ENCODE data around the gene LMTK3. TPM values are rescaled to one million over a fixed set of nuclear protein-coding genes. Genes with fewer than 3 reads are reported as not detected.
"Not testable (repeated sequence)": the region's sequence is repeated elsewhere in the genome, so short reads cannot be mapped to it uniquely, and the experiment has no call there.

Gene LMTK3
- polyA plus RNA-seq, 1 donor, result 0.09 TPM

- DNase-seq, result not testable (repeated sequence)
Measured at GRCh38 chr19:48538057-48538456, 26.4 kb upstream of the LMTK3 start.

GRCh38 chr19:48537541-48537940, 25.9 kb upstream of the LMTK3 start:
- DNase-seq, result no peak

GRCh38 chr19:48533770-48534169, 22.1 kb upstream of the LMTK3 start:
- no peak for DNase-seq

- DNase-seq, result no peak
Measured at GRCh38 chr19:48530770-48531169, 19.1 kb upstream of the LMTK3 start.

- no peak for DNase-seq
Measured at GRCh38 chr19:48530066-48530720, 18.6 kb upstream of the LMTK3 start.

- no peak for DNase-seq
Measured at GRCh38 chr19:48529156-48529555, 17.5 kb upstream of the LMTK3 start.

- DNase-seq, result no peak
Measured at GRCh38 chr19:48524732-48525131, 13.1 kb upstream of the LMTK3 start.

GRCh38 chr19:48524221-48524620, 12.6 kb upstream of the LMTK3 start:
- DNase-seq, result no peak

- no peak for DNase-seq
Measured at GRCh38 chr19:48520134-48520533, 8.5 kb upstream of the LMTK3 start.

- not testable (repeated sequence) for DNase-seq
Measured at GRCh38 chr19:48519426-48519825, 7.8 kb upstream of the LMTK3 start.

- DNase-seq, result no peak
Measured at GRCh38 chr19:48518207-48518606, 6.6 kb upstream of the LMTK3 start.

- DNase-seq, result no peak
Measured at GRCh38 chr19:48516536-48516935, 4.9 kb upstream of the LMTK3 start.

- DNase-seq, result no peak
Measured at GRCh38 chr19:48514123-48514458, 2.5 kb upstream of the LMTK3 start.

- no peak for DNase-seq
Measured at GRCh38 chr19:48513289-48514122, 1.9 kb upstream of the LMTK3 start.

GRCh38 chr19:48512504-48513288, 1.1 kb upstream of the LMTK3 start:
- DNase-seq, result no peak

- DNase-seq, result no peak
Measured at GRCh38 chr19:48511321-48511731, 309 bp downstream of the LMTK3 start.

GRCh38 chr19:48510421-48511268, 990 bp downstream of the LMTK3 start:
- peak; percentile 63 for DNase-seq

- DNase-seq, result no peak
Measured at GRCh38 chr19:48509467-48510194, 2.0 kb downstream of the LMTK3 start.

GRCh38 chr19:48508729-48509411, 2.8 kb downstream of the LMTK3 start:
- DNase-seq, result no peak

GRCh38 chr19:48507911-48508439, 3.7 kb downstream of the LMTK3 start:
- no peak for DNase-seq
